LNCaP clone FGC (cell line): Measurements from ENCODE around the gene COL3A1.

Source experiments
- DNase-seq: peaks from one replicate; pipeline ENCODE4 v3.0.0-alpha.2; 2011; ENCODE audit warnings: low read depth
- H3K4me3 ChIP-seq: 2 replicates; pipeline ENCODE4 v1.5.1; 2011; ENCODE audit warnings: mild to moderate bottlenecking, low read depth, low read length, control low read depth
- TF ChIP-seq, protein P1 (sequence below): IDR thresholded peaks from 2 replicates; pipeline ENCODE4 v1.5.1; 2012; ENCODE audit warnings: mild to moderate bottlenecking; ENCODE audit not compliant: control insufficient read depth, insufficient read depth; ENCODE audit errors: extremely low read depth

The COL3A1 gene

GRCh38 chr2:188964976-188965546 is 9.1 kb upstream of the COL3A1 start:
- no peak for DNase-seq
- TF ChIP-seq, protein P1, sequence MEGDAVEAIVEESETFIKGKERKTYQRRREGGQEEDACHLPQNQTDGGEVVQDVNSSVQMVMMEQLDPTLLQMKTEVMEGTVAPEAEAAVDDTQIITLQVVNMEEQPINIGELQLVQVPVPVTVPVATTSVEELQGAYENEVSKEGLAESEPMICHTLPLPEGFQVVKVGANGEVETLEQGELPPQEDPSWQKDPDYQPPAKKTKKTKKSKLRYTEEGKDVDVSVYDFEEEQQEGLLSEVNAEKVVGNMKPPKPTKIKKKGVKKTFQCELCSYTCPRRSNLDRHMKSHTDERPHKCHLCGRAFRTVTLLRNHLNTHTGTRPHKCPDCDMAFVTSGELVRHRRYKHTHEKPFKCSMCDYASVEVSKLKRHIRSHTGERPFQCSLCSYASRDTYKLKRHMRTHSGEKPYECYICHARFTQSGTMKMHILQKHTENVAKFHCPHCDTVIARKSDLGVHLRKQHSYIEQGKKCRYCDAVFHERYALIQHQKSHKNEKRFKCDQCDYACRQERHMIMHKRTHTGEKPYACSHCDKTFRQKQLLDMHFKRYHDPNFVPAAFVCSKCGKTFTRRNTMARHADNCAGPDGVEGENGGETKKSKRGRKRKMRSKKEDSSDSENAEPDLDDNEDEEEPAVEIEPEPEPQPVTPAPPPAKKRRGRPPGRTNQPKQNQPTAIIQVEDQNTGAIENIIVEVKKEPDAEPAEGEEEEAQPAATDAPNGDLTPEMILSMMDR: no peak
- no peak overlapping the region for H3K4me3 ChIP-seq

GRCh38 chr2:188965563-188965962 is 8.6 kb upstream of the COL3A1 start:
- H3K4me3 ChIP-seq: no peak overlapping the region
- DNase-seq: no peak
- TF ChIP-seq, protein P1: no peak

DNA sequence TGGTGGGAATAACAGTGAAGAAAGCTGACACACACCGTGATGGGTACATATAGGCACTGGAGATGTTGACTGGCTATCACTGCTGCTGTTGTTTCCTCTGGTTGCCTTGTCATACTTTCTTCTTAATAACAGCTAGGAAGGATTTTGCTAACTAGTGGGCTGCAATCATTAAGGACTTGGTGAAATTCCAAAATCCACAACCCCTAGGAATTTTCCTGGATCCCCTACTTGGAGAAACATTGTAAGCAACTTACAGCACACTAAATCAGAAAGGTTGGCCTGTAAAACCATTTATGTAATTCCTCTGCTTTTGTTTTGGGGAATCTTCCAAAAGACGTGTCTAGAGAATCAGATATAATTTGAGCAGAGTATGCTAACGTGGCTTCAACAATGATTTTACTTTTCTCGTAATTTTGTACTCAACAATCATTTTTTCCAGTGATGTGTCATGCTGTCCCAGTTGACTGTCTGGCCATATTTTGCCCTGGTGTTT is 8.0 kb upstream of the COL3A1 start:
- no peak for DNase-seq
- no peak overlapping the region for H3K4me3 ChIP-seq
- TF ChIP-seq, protein P1: no peak

DNA sequence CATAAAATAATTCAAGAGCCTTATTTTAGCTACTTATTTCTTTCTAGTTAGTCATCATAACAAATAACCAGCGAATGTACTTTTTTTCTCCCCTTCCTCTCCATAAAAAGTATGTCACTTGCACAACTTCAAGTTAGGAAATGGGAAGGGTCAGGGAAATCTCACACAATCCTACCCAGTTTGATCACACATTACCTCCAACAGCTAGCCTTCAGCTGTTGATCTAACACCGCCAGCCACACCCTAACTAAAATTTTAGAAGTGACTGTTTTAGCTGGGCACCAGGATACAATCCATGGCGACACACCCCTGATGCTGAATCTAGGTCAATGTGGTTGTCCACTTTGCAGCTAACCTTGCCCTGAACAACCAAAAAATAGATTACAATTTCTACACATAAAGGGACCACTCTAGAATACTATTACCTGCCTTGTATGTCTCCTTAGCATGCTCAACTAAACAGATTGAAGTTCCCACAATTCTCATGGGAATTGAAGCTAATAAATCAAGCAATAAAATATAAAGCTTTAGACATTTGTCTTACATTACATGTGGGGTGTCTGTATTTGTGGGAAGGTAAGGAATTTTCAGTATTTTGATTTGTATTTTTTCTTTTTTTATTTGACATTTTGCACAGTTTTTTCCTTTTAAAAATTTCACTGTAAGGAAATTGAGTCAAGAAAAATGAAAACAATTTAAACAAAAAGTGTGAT is 7.3 kb upstream of the COL3A1 start:
- no peak for DNase-seq
- H3K4me3 ChIP-seq: no peak overlapping the region
- TF ChIP-seq, protein P1: no peak

- DNase-seq: no peak
- H3K4me3 ChIP-seq: no peak overlapping the region
- TF ChIP-seq, protein P1: no peak
Observed at GRCh38 chr2:188969236-188969635, 4.9 kb upstream of the COL3A1 start.

DNA sequence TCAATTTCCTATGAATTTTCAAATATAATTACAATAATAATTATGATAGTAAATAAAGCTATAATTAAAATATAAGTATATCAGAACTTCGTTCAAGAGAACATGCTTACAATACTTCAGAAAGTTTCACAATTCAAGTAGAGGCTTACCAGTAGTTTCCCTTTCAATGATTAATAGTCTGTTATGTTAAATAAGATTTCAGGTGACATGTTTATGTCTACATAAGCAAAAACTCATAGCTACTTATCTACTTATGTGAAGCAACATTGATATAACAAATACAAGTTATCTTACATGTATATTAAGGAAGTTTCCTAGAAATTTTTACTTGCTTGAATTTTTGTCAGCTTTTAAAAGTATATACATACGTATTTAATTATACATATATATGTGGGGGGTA is 4.5 kb upstream of the COL3A1 start:
- TF ChIP-seq, protein P1: no peak
- no peak overlapping the region for H3K4me3 ChIP-seq
- DNase-seq: no peak

- H3K4me3 ChIP-seq: no peak overlapping the region
- DNase-seq: no peak
- TF ChIP-seq, protein P1: no peak
Observed at GRCh38 chr2:188970211-188970610, 4.0 kb upstream of the COL3A1 start.
